HCT116 (cell line): ENCODE data around the gene SRGAP1. TPM values are rescaled to one million over a fixed set of nuclear protein-coding genes. Genes with fewer than 3 reads are reported as not detected.

Experiments
- ATAC-seq: fragments of 200-7000 bp; cut with Tn5 transposase; 2 replicates; pipeline ENCODE4 v1.9.1; 2020; ENCODE audit warnings: mild to moderate bottlenecking, moderate library complexity
- BruUV-seq: library from RNA; stranded (reverse); fragments of 400-500 nt; replicated peaks from 2 replicates; lab custom pipeline; 2021; lab: Mats Ljungman, UMichigan
- CTCF ChIA-PET: fragments of 300-600 bp; sonication (Branson Sonifier 250); formaldehyde crosslinking; loops from one replicate; lab custom pipeline; 2021; ENCODE audit warnings: antibody characterized with exemption; lab: Charles Lee
- POLR2A ChIA-PET: fragments of 300-600, 350-600 bp; sonication (Branson Sonifier 250); formaldehyde crosslinking; loops from one replicate; lab custom pipeline; 2021; ENCODE audit warnings: antibody characterized with exemption; lab: Charles Lee
- RAD21 ChIA-PET, 2 experiments: fragments of 300-600 bp; sonication (Branson Sonifier 250); formaldehyde crosslinking; loops; one replicate each; lab custom pipeline; 2023; ENCODE audit warnings: low total read pairs in 2 of 2; ENCODE audit not compliant: uncharacterized antibody in 2 of 2, unreplicated experiment in 2 of 2, low non-redundant PET in 1 of 2; lab: Charles Lee
- DNase-seq: peaks from one replicate; pipeline ENCODE4 v3.0.0-alpha.2; 2010; ENCODE audit warnings: low read depth, low spot score
- H2AFZ ChIP-seq: fragments of 200-600 bp; shearing (Covaris generic), sonication (generic); 2 replicates; pipeline ENCODE4 v1.6.1; 2017; ENCODE audit warnings: low read depth, mixed run types, mixed read lengths, antibody characterized with exemption, low read length; ENCODE audit not compliant: poor library complexity, severe bottlenecking
- H3K27ac ChIP-seq: 2 replicates; pipeline ENCODE4 v1.5.1; 2012; ENCODE audit warnings: low read depth, low read length
- H3K27me3 ChIP-seq: fragments of 200-600 bp; sonication (generic); 2 replicates; pipeline ENCODE4 v1.6.1; 2016; ENCODE audit warnings: mixed run types, low read length, mixed read lengths; ENCODE audit not compliant: insufficient read depth
- H3K36me3 ChIP-seq, 2 experiments: fragments of 200-500 bp in 1 of 2; fragments of 200-600 bp in 1 of 2; sonication (Bioruptor generic) in 1 of 2; sonication (generic) in 1 of 2; 2 replicates each; pipeline versions ENCODE4 v1.5.1 to v1.6.1; 2014 to 2016; ENCODE audit warnings: low read length in 2 of 2, inconsistent platforms in 1 of 2, mixed read lengths in 1 of 2, mixed run types in 1 of 2; ENCODE audit not compliant: insufficient read depth in 2 of 2, control insufficient read depth in 1 of 2
- H3K4me1 ChIP-seq, 2 experiments: fragments of 200-600 bp in 1 of 2; sonication (generic) in 1 of 2; 2 replicates each; pipeline versions ENCODE4 v1.5.1 to v1.6.1; 2012 to 2017; ENCODE audit warnings: low read length in 2 of 2, inconsistent platforms in 1 of 2, mild to moderate bottlenecking in 1 of 2, mixed read lengths in 1 of 2, mixed run types in 1 of 2, moderate library complexity in 1 of 2; ENCODE audit not compliant: insufficient read depth in 2 of 2, control insufficient read depth in 1 of 2
- H3K4me2 ChIP-seq: fragments of 200-600 bp; sonication (generic); 2 replicates; pipeline ENCODE4 v1.6.1; 2017; ENCODE audit warnings: mixed run types, low read length, mixed read lengths
- H3K4me3 ChIP-seq, 2 experiments: fragments of 200-600 bp in 1 of 2; sonication (generic) in 1 of 2; replicated peaks in 1 of 2; 2 replicates each; pipeline ENCODE4 v1.5.1; 2011 to 2016; ENCODE audit warnings: low read length in 2 of 2, control low read depth in 1 of 2, low read depth in 1 of 2, mild to moderate bottlenecking in 1 of 2, mixed read lengths in 1 of 2, mixed run types in 1 of 2
- H3K79me2 ChIP-seq: fragments of 200-600 bp; sonication (generic); 2 replicates; pipeline ENCODE4 v1.6.1; 2017; ENCODE audit warnings: mild to moderate bottlenecking, mixed run types, low read length, moderate library complexity, mixed read lengths; ENCODE audit not compliant: insufficient read depth
- H3K9ac ChIP-seq: fragments of 200-600 bp; sonication (generic); 2 replicates; pipeline ENCODE4 v1.6.1; 2016; ENCODE audit warnings: low read length, mixed read lengths
- H3K9me2 ChIP-seq: fragments of 200-600 bp; sonication (generic), shearing (Covaris generic); 2 replicates; pipeline ENCODE4 v1.6.1; 2017; ENCODE audit warnings: mixed run types, mild to moderate bottlenecking, moderate library complexity; ENCODE audit not compliant: insufficient read depth
- H3K9me3 ChIP-seq, 2 experiments: fragments of 200-500 bp in 1 of 2; fragments of 200-600 bp in 1 of 2; sonication (Bioruptor generic) in 1 of 2; sonication (generic) in 1 of 2; 2 replicates each; pipeline ENCODE4 v1.6.1; 2014 to 2017; ENCODE audit warnings: low read length in 2 of 2, mixed read lengths in 2 of 2, inconsistent platforms in 1 of 2, low read depth in 1 of 2, mild to moderate bottlenecking in 1 of 2, mixed run types in 1 of 2, moderate library complexity in 1 of 2; ENCODE audit not compliant: control insufficient read depth in 1 of 2, insufficient read depth in 1 of 2
- H4K20me1 ChIP-seq: fragments of 200-600 bp; sonication (generic), shearing (Covaris generic); 2 replicates; pipeline ENCODE4 v1.6.1; 2017; ENCODE audit warnings: mixed run types, mild to moderate bottlenecking, moderate library complexity; ENCODE audit not compliant: insufficient read depth
- ATF3 ChIP-seq: IDR thresholded peaks from 2 replicates; pipeline ENCODE4 v1.6.1; 2012
- CBX3 ChIP-seq: IDR thresholded peaks from 2 replicates; pipeline ENCODE4 v1.6.1; 2012; ENCODE audit warnings: low read depth
- CTCF ChIP-seq, 3 experiments: fragments of 200-600 bp in 1 of 3; sonication (generic) in 1 of 3; IDR thresholded peaks in 2 of 3; conservative IDR thresholded peaks in 1 of 3; 2 replicates each; pipeline ENCODE4 v1.5.1; 2012 to 2017; ENCODE audit warnings: low read depth in 2 of 3, low read length in 2 of 3, antibody characterized with exemption in 1 of 3, borderline replicate concordance in 1 of 3, control low read depth in 1 of 3, mild to moderate bottlenecking in 1 of 3, mixed read lengths in 1 of 3, mixed run types in 1 of 3, moderate library complexity in 1 of 3; ENCODE audit not compliant: insufficient read depth in 1 of 3
- EGR1 ChIP-seq: IDR thresholded peaks from 2 replicates; pipeline ENCODE4 v1.6.1; 2012; ENCODE audit warnings: low read depth
- EZH2 ChIP-seq: fragments of 200-600 bp; sonication (generic); IDR thresholded peaks from 2 replicates; pipeline ENCODE4 v1.6.1; 2017; ENCODE audit warnings: antibody characterized with exemption, mixed run types
- FOSL1 ChIP-seq: IDR thresholded peaks from 2 replicates; pipeline ENCODE4 v1.6.1; 2012; ENCODE audit warnings: low read depth
- MAX ChIP-seq: IDR thresholded peaks from 2 replicates; pipeline ENCODE4 v1.6.1; 2012
- POLR2AphosphoS5 ChIP-seq: IDR thresholded peaks from 2 replicates; pipeline ENCODE4 v1.6.1; 2011; ENCODE audit warnings: mild to moderate bottlenecking, low read depth, low read length, moderate library complexity
- RAD21 ChIP-seq: IDR thresholded peaks from 2 replicates; pipeline ENCODE4 v1.6.1; 2012; ENCODE audit warnings: low read depth, mild to moderate bottlenecking
- SIN3A ChIP-seq: IDR thresholded peaks from 2 replicates; pipeline ENCODE4 v1.6.1; 2012; ENCODE audit warnings: low read depth
- SP1 ChIP-seq: IDR thresholded peaks from 2 replicates; pipeline ENCODE4 v1.6.1; 2012; ENCODE audit warnings: low read depth
- SRF ChIP-seq: IDR thresholded peaks from 2 replicates; pipeline ENCODE4 v1.6.1; 2012; ENCODE audit warnings: low read depth
- YY1 ChIP-seq: IDR thresholded peaks from 2 replicates; pipeline ENCODE4 v1.6.1; 2011; ENCODE audit warnings: low read length, low read depth, moderate library complexity, mild to moderate bottlenecking; ENCODE audit not compliant: insufficient replicate concordance; ENCODE audit errors: extremely low read depth
- ZBTB33 ChIP-seq: IDR thresholded peaks from 2 replicates; pipeline ENCODE4 v1.6.1; 2011; ENCODE audit warnings: mild to moderate bottlenecking, low read length, moderate library complexity; ENCODE audit not compliant: insufficient replicate concordance; ENCODE audit errors: extremely low read depth
- ZFX ChIP-seq: fragments of 450-650 bp; IDR thresholded peaks from 2 replicates; pipeline ENCODE4 v1.6.1; 2017
- ZNF274 ChIP-seq: fragments of 200-500 bp; sonication (Bioruptor generic); IDR thresholded peaks from 2 replicates; pipeline ENCODE4 v1.6.1; 2014; ENCODE audit warnings: mild to moderate bottlenecking, low read depth, low read length, inconsistent platforms
- intact Hi-C: fragments of 100-400 bp; cut with micrococcal nuclease; formaldehyde crosslinking; loops from 2 replicates; pipeline ENCODE4 v1.10.0; 2022
- total RNA-seq: library from RNA; stranded (reverse); gene quantifications from one replicate; pipeline ENCODE4 v1.2.1, GENCODE V29; 2021; ENCODE audit not compliant: unreplicated experiment

Gene SRGAP1
- total RNA-seq, 1 experiment from 2014 or later, result 16.6 TPM

GRCh38 chr12:64042911-64043310 lies 198.4 kb downstream of the SRGAP1 start:
- Histone ChIP-seq H3K9me3 (no peaks in the 10 kb centered on the region), H3K4me1 (no peaks in the 10 kb centered on the region), H2AFZ (no peak overlapping the region), H3K79me2 (no peaks in the 10 kb centered on the region), H3K27me3 (no peaks in the 10 kb centered on the region), H3K4me3 (no peak overlapping the region), H3K9me2 (no peaks in the 10 kb centered on the region; the same call in 1 of the 2 replicates), H3K4me2 (no peak overlapping the region), H3K27ac (no peak overlapping the region), H3K36me3 (no peaks in the 10 kb centered on the region), H3K9ac (no peak overlapping the region), H4K20me1 (no peaks in the 10 kb centered on the region)
- no peak for ATAC-seq
- ChIA-PET RAD21 (no interaction called here), POLR2A (no interaction called here), CTCF (no interaction called here)
- intact Hi-C loops, result no loop called here
- TF ChIP-seq CTCF (IDR thresholded peaks at IDR 0.05 in 2 of 3, conservative IDR thresholded peaks at IDR 0.05 in 1 of 3; ENCODE audit: borderline replicate concordance in 1 of 3, insufficient read depth in 1 of 3, low read depth in 2 of 3, low read length in 2 of 3) (no peak), SP1 (no peak), FOSL1 (no peak), RAD21 (no peak), MAX (no peak), ATF3 (no peak), EGR1 (no peak), CBX3 (no peak)
- BruUV-seq, result no TSS peak
- no peak for DNase-seq

- H3K79me2 ChIP-seq, result no peaks in the 10 kb centered on the region
- H3K36me3 ChIP-seq, result no peaks in the 10 kb centered on the region
- no peaks in the 10 kb centered on the region for H3K9me2 ChIP-seq
- BruUV-seq, result no TSS peak
- H3K4me1 ChIP-seq, result no peaks in the 10 kb centered on the region
- intact Hi-C loops, result no loop called here
- ATAC-seq (no peak), DNase-seq (no peak)
- H3K9me3 ChIP-seq, result 0 out of 4 replicates have a peak, but pooled peaks cover 0 to 3% of the 10 kb centered on the region in 2 experiments
- H3K4me3 ChIP-seq, result no peak overlapping the region
- no peak overlapping the region for H3K27ac ChIP-seq
- no peak overlapping the region for H3K9ac ChIP-seq
- CTCF ChIA-PET, result no interaction called here
- no peaks in the 10 kb centered on the region for H4K20me1 ChIP-seq
- RAD21 ChIA-PET, result no interaction called here
- H3K4me2 ChIP-seq, result no peak overlapping the region
- no peaks in the 10 kb centered on the region for H3K27me3 ChIP-seq
- POLR2A ChIA-PET, result no interaction called here
- H2AFZ ChIP-seq, result no peak overlapping the region
- TF ChIP-seq RAD21, result no peak
- TF ChIP-seq EZH2, result no peak
- no peak for TF ChIP-seq SIN3A
- no peak for TF ChIP-seq SP1
- no peak for TF ChIP-seq ZFX
- no peak for TF ChIP-seq ZBTB33
- no peak for TF ChIP-seq SRF
- no peak for TF ChIP-seq YY1
- TF ChIP-seq POLR2AphosphoS5, result no peak
- TF ChIP-seq ZNF274, result no peak
Measured at GRCh38 chr12:64044191-64044590, 199.7 kb downstream of the SRGAP1 start.
